Epidermal melanocyte (primary cell): Measurements from ENCODE around the gene CDH23.
A peak's percentile ranks its signal among the peaks of the same experiment; 100 is the strongest.

Source experiments
- DNase-seq: peaks from one replicate; pipeline ENCODE4 v3.0.0; 2011; ENCODE audit warnings: low spot score; ENCODE audit not compliant: insufficient read length

The CDH23 gene

GRCh38 chr10:71795248-71795647, 398.5 kb downstream of the CDH23 start:
- peak; percentile 57 for DNase-seq

GRCh38 chr10:71796749-71797405, 400.2 kb downstream of the CDH23 start:
- no peak for DNase-seq

GRCh38 chr10:71797533-71798307, 401.0 kb downstream of the CDH23 start:
- no peak for DNase-seq

- DNase-seq, result no peak
Measured at GRCh38 chr10:71798308-71798624, 401.5 kb downstream of the CDH23 start.

- DNase-seq, result no peak
Measured at GRCh38 chr10:71799112-71799511, 402.4 kb downstream of the CDH23 start.

GRCh38 chr10:71799608-71800453, 403.1 kb downstream of the CDH23 start:
- DNase-seq, result no peak

GRCh38 chr10:71801361-71801760, 404.6 kb downstream of the CDH23 start:
- no peak for DNase-seq

- DNase-seq, result no peak
Measured at GRCh38 chr10:71802235-71802634, 405.5 kb downstream of the CDH23 start.

GRCh38 chr10:71802715-71803488, 406.2 kb downstream of the CDH23 start:
- no peak for DNase-seq

GRCh38 chr10:71804077-71804476, 407.4 kb downstream of the CDH23 start:
- no peak for DNase-seq

- no peak for DNase-seq
Measured at GRCh38 chr10:71805776-71806703, 409.3 kb downstream of the CDH23 start.

GRCh38 chr10:71806704-71807556, 410.2 kb downstream of the CDH23 start:
- no peak for DNase-seq

- no peak for DNase-seq
Measured at GRCh38 chr10:71807557-71808510, 411.1 kb downstream of the CDH23 start.

GRCh38 chr10:71809628-71810027, 412.9 kb downstream of the CDH23 start:
- no peak for DNase-seq

GRCh38 chr10:71810048-71810750, 413.5 kb downstream of the CDH23 start:
- no peak for DNase-seq

- DNase-seq, result no peak
Measured at GRCh38 chr10:71811351-71811750, 414.6 kb downstream of the CDH23 start.

GRCh38 chr10:71812016-71812912, 415.5 kb downstream of the CDH23 start:
- DNase-seq, result peak; percentile 72
